Stimulated activated CD4-positive, alpha-beta T cell treated with anti-CD3 and anti-CD28 coated beads, TNF-alpha, amount 100 ng/mL, for 24 hours (primary cell): ENCODE measurements around the gene GARS1.
A peak's percentile ranks its signal among the peaks of the same experiment; 100 is the strongest.
"Not testable (repeated sequence)": the region's sequence is repeated elsewhere in the genome, so short reads cannot be mapped to it uniquely, and the experiment has no call there.

ENCODE experiments used
- DNase-seq, 3 experiments: peaks; one replicate each; pipeline ENCODE4 v3.0.0-alpha.2; 2020; ENCODE audit warnings: low read depth in 3 of 3

The GARS1 gene, protein sequence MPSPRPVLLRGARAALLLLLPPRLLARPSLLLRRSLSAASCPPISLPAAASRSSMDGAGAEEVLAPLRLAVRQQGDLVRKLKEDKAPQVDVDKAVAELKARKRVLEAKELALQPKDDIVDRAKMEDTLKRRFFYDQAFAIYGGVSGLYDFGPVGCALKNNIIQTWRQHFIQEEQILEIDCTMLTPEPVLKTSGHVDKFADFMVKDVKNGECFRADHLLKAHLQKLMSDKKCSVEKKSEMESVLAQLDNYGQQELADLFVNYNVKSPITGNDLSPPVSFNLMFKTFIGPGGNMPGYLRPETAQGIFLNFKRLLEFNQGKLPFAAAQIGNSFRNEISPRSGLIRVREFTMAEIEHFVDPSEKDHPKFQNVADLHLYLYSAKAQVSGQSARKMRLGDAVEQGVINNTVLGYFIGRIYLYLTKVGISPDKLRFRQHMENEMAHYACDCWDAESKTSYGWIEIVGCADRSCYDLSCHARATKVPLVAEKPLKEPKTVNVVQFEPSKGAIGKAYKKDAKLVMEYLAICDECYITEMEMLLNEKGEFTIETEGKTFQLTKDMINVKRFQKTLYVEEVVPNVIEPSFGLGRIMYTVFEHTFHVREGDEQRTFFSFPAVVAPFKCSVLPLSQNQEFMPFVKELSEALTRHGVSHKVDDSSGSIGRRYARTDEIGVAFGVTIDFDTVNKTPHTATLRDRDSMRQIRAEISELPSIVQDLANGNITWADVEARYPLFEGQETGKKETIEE

DNA sequence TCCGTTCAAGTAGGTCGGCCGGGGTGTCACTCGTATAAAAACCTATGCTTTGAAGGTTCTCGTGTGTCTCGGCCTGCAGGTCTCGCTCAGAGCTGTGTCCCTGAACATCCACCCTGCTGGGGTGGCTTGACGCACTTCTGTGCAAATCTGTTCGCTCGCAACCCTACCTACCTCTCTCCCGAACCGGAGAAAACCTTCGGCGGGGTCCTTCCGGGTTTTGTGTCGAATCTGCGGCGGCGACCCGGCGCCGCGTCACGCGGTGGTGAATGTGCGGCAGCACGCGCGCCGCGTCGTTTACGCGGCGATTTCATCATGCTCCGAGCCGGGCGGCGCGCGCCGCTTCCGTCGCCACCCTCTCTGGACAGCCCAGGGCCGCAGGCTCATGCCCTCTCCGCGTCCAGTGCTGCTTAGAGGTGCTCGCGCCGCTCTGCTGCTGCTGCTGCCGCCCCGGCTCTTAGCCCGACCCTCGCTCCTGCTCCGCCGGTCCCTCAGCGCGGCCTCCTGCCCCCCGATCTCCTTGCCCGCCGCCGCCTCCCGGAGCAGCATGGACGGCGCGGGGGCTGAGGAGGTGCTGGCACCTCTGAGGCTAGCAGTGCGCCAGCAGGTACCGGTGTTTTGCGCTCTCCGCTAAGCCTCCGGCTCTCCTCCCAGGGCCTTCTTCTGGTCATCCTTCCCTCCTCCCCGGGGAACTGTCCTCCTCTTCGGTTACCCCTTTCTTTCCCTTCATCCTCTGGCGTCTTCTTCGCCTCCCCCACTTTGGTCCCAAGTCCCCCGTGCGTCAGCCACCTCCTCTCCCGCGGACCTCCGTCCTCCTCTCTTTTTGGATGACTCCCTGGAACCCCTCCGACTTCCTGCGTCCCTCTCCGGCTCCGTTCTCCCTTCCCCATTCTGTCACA, at the start of gene GARS1:
Gene GARS1, plus strand, starts transcription at position 339 of the 896 bp plus-strand sequence. Its CDS starts 44 bp downstream, at position 383.
- DNase-seq: peak; percentile 79 to 87 (median 81)

DNA sequence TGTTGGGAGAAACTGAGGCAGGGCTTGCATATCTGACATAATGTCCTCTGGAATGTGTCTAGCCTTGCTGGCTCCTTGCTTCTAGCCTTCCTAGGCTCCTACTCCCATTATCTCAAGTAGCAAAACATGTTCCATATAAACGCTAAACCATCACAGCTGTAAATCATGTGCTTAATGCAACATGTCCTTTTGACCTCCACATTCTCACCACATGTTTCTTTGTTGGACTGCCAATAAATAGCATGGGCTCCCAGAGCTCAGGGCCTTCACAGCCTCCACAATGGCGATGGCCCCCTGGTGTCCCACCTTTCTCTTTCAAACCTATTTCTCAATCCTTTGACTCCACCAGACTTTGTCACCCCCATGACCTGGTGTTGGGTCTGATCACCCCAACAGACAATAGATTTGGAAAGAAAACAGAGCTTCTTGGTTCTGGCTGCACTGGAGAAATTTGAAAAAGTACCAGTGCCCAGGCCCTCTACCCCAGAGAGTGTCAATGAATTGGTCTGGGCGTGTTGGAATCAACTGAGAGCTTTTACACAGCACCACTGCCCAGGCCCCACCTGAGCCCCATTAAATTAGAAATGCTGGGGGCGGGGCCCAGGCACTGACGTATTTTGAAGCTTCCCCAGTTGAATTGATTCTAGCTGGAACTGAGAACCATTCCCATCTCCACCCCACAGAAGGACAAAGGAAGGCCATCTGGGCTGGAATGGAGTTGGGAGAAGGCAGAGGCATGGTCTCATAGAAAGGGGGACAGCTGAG, 48.7 kb upstream of the GARS1 start:
- no peak for DNase-seq

DNA sequence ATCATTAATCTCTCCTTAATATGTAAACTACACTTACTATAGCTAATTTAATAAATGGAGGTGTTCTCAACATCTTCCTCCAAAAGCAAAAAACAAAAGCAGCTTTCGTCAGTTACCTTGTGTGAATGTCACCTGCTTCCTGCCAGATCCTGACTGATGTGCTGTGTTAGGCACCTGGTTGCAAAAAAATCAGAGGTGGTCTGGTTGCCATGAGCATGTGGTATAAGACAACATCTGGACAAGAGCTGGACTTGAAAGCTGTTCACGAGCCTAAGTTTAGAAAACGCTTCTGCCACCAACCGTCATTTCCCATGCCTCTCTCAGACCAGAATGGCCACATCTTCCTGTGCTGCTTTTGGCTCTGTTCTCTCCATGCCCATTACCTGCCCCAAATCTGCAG, 48.1 kb upstream of the GARS1 start:
- no peak for DNase-seq

DNA sequence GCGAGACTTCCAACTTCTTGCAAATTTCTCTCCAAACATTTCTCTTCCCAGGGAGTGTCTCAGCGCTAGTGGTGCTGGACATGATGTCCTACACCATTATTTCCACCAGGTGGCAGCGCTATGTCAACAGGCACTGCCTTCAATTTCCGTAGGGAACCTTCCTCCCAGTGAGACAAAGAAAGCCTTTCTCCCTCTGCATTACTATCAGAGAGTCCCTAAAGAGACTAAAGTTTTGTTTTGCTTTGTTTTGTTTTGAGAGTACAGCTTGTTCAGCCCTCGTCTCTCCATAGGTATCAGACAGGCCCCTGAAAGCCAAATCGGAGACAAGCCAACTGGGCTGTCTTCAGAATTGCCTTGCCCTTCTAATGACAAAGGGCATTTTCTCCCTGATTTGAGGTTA, 45.8 kb upstream of the GARS1 start:
- peak in 1 of 3 experiments; percentile 35 for DNase-seq

DNA sequence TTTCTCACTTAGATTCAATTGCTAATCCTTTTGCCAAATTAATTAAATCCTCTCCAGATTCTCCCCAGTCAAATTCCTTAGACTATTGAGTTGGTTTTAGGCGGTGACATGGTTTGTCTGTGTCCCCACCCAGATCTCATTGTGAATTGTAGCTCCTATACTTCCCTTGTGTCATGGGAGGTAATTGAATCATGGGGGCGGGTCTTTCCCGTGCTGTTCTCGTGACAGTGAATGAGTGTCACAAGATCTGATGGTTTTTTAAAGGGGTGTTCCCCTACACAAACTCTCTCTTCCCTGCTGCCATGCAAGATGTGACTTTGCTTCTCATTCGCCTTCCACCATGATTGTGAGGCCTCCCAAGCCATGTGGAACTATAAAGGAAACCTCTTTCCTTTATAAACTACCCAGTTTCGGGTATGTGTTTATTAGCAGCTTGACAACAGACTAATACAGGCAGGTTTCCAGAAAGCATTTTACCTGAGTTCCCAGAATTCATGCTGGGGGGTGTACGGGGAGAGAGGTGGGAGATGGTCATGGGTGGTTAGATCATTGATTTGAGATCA, 44.7 kb upstream of the GARS1 start:
- no peak for DNase-seq

DNA sequence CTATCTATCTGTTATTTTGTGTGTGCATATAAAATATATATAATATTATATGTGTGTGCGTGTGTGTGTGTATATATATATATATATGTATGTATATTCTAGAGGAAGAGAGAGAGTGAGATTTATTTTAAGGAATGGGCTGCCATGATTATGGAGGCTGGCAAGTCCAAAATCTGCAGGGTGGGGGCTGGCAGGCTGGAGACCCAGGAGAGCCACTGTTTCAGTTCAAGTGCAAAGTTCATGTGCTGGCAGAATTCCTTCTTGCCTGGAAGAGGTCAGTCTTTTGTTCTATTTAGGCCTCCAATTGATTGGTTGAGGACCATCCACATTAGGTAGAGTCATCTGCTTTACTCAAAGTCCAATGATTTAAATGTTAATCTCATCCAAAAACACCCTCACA, 42.3 kb upstream of the GARS1 start:
- no peak for DNase-seq

DNA sequence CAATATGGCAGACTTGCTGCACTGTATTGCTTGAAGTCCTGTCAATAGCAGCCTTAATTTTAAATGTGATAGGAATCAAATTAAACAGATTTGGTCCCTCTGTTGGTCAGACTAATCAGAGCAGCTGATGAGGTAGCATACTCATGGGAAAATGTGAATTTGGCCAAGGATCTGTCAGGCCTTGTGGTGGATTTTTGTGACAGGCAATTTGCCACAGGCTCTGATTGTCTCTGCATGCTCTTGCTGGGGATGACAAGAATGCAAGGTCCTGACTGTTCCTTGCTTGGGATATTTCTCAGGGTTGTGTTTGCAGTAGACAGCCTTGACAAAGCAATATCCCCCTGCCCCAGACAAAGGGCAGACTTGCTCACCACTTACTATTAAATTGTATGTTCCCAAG, 41.5 kb upstream of the GARS1 start:
- no peak for DNase-seq

DNA sequence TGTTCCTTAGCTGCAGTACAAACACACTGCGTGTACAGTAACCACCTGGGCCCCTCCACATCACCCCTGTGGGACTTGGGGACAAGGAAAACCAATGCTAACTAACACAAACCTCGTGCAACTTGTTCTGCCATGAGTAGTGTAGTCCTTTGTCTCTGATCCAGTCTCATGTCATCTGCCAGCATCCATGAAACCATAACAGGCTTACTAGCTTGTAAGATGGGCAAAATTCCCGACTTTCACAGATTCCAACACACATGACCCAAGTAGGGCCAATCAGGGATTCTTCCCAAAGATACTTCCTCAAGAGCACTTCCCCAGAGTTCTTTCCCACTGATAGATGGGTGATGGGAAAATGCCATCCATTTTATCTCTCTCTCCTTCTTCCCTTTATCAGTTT, 41.1 kb upstream of the GARS1 start:
- DNase-seq: no peak

DNA sequence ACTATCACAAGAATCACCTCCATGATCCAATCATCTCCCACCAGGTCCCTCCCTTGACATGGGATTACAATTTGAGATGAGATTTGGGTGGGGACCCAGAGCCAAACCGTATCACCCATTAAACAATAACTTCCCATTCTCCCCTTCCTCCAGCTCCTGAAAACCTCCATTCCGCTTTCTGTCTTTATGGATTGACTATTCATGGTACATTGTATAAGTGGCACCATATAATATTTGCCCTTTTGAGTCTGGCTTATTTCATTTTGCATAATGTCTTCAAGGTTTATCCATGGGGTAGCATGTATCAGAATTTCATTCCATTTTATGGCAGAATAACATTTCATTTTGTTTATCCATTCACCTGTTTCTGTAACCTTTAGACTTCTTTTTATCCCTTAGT, 39.2 kb upstream of the GARS1 start:
- DNase-seq: no peak

DNA sequence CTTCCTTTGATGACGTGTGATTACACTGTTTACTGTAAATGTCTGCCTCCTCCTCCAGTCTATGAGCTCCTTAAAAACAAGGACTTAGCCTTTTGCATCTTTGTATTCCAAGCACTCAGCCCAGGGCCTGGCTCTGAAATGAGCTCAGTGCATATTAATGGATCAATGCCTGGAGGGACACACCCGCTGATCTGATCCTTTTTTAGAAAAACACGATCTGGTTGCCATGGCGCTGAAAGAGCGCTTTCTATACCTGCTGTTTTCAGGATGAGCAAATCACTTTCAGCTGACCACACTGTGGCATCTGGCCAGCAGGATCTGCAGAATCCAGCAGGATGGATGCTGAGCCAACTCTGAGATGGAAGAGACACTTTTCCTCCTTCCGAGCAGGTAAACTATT, 37.8 kb upstream of the GARS1 start:
- DNase-seq: no peak

DNA sequence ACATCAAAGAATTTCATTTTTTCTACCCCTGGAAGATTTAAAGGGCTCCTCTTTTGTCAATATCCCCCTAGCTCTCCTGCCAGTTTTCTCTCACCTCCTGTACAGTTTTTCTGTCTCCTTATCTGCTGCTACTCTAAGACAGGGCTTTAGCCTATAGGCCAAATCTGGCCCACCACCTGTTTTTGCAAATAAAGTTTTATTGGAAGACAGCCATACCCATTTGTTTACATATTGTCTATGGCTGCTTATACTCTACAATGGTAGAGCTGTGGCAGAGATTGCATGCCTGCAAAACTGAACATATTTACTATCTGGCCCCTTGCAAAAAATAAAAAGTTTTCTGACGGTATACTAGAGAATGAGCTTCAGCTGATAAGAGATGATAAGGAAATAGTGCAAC, 37.4 kb upstream of the GARS1 start:
- DNase-seq: no peak

DNA sequence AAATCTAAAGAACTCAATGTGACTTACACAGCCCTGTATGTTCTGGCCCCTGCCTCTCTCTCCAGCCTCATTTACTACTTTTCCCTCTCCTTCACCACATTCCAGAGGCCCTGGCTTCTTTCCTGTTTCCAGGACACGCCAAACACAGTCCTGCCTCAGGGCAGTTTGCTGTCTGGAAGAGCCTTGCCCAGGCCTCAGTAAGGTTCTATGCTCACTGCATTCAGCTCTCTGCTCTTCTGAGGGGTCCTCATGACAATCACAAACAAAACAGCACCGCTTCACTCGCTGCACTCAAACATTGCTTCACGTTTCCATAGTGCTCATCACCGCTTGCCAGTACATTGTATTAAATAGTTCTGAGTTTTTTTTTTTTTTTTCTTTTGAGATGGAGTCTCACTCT, 35.1 kb upstream of the GARS1 start:
- no peak for DNase-seq

DNA sequence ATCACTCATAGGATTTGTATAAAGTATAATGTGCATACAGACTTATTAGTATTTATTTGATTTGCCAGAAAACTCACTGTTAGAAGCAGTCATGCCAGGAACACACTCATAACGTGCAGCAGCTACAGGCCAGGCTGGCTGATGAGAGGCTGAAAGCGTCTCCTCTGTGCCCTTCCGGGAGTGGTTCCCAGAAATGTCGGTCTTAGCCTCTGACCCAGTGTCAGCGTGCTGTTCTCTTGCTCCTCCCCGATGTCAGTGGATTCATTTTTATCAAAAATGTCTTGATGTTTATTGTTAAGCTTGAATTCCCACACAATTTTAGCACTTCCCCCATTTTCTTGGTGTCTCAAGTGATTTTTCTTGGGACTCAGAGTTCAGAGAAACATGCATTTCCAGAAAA, 33.3 kb upstream of the GARS1 start:
- no peak for DNase-seq

DNA sequence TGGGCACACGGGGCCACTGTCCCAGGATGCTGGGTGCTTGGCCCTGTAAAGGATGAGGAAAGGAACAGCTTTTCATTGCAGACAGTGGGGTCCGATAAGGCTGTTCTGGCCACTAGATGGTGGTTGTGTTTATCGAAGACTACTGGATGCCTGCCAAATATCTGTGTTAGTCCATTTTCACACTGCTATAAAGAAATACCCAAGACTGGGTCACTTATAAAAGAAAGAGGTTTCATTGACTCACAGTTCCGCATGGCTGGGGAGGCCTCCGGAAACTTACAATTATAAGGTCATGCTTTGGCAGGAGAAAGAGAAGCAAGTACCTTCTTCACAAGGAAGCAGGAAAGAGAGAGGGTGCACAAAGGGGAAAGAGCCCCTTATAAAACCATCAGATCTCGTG, 32.2 kb upstream of the GARS1 start:
- no peak for DNase-seq

DNA sequence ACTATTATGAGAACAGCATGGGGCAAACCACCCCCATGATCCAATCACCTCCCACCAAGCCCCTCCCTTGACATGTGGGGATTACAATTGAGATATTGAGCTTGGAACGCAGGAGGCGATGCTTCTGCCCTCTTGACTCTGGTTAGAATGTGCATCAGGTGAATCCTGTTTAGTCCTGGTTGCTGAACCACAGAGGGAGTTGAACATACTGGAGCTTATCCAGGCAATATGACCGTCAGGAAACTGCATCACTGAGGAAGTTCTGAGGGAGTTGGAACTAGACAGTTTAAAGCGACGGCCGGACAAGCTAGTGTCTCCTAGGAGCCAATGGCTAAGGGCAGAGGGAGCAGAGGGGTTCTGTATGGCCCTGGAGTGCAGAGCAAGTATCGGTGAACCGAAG, 31.8 kb upstream of the GARS1 start:
- no peak for DNase-seq

DNA sequence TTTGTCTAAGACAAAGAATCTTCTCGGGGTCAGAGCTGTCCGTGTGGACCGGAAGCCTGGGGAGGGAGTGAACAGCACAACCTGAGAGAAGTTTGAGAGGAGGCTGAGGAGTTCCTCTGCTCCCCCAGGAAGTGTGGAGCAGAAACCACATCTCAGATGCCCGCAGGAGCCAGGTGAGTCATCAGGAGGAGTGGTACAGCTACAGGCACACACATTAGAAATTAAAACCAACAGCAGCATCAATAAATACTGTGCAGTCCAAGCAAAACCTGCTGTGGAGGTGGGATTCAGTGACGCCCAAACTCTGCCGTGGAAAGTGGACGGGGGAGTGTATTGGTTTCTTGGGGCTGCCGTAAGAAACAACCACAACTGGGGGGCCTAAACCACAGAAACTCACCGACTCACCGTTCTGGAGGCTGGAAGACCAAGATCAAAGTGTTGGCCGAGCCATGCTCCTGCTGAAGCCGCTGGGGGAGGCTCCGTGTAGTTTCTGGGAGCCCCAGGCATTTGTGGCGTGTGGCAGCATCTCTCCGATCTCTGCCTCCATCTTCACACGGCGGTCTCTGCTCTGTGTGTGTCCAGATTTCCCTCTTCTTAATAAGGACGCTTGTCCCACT, 31.2 kb upstream of the GARS1 start:
- no peak for DNase-seq

DNA sequence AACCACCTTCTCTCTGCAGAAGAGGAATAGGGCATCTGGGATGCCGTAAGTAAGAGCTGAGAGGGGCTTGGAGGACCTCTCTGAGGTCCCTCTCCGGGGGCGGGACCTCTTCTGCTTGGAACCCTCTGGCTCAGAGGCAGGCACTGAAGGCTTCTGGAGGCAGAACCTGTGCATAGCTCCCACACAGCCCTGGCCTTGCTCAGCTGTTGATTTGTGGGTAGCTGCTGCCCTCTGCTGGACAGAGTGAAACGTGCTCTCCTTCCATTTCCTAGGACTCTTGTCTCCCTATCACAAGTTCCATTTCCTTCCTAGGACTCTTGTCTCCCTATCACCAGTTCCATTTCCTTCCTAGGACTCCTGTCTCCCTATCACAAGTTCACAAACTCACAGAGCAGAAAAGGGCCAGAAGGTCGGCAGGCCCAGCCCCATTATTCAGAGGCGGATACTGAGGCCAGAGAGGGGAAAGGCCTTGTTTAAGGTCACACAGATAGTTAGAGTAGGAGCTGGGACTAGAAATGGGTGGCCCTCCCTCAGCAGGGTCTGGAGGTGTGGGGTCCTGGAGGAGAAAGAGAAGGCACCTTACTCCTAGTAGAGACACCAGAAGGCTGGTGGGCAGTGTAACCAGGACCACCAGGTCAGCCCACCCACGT, 30.3 kb upstream of the GARS1 start:
- DNase-seq: peak; percentile 63 to 72 (median 68)

DNA sequence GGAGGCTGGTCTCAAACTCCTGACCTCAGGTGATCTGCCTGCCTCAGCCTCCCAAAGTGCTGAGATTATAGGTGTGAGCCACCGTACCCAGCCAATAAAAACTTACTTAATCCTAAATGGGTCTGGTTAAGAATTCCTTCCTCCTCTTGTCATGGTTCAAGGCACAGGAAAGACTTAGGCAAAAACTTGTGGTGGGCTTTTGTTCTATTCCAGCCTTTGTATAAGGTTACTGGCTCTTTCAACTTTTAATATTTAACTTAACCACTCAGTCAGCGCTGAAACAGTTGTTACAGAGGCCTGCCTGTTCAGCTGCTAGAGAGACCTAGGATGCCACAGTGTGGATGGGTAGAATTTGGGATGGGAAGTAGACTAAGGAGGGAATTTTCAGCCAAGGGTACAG, 28.1 kb upstream of the GARS1 start:
- DNase-seq: no peak

DNA sequence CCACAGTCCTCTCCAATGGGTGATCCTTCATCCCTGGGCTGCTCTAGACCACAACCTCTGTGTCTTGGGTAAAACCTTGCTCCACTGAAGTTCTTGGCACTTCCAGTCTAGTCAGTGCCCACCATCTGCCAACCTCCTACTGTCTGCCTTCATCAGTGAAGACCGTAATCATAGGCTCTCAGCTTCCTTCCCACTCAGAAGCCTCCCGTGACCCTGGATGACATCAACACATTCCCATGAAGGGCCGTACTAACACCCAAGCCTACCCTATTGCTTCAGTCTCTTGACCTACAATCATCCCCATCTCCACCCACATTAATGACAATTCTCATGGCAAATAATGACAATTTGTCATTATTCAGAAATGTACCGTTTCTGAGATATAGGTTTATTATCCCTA, 27.6 kb upstream of the GARS1 start:
- DNase-seq: no peak

DNA sequence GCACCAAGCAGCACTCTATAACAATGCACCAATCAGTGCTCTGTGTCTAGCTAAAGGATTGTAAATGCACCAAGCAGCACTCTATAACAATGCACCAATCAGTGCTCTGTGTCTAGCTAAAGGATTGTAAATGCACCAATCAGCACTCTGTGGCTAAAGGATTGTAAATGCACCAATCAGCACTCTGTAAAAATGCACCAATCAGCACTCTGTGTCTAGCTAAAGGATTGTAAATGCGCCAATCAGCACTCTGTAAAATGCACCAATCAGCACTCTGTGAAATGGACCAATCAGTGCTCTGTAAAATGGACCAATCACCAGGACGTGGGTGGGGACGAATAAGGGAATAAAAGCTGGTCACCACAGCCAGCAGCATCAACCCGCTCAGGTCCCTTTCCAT, 24.4 kb upstream of the GARS1 start:
- not testable (repeated sequence) for DNase-seq
